Ramos (cell line): ENCODE measurements around the gene NAAA.
"Not testable (repeated sequence)": the region's sequence is repeated elsewhere in the genome, so short reads cannot be mapped to it uniquely, and the experiment has no call there.

Experiments used
- in situ Hi-C: fragments of 300-500 bp; cut with MboI; formaldehyde crosslinking; loops from one replicate; pipeline ENCODE4 v1.14.3; 2022; ENCODE audit warnings: low sequenced_read_pairs; ENCODE audit not compliant: unreplicated experiment

NAAA gene

GRCh38 chr4:75940692-75941253 is at the start of gene NAAA:
Gene NAAA, minus strand, starts transcription at chr4:75941013. Its CDS starts 64 bp downstream, at chr4:75940949.
- in situ Hi-C loops: no loop called here

DNA sequence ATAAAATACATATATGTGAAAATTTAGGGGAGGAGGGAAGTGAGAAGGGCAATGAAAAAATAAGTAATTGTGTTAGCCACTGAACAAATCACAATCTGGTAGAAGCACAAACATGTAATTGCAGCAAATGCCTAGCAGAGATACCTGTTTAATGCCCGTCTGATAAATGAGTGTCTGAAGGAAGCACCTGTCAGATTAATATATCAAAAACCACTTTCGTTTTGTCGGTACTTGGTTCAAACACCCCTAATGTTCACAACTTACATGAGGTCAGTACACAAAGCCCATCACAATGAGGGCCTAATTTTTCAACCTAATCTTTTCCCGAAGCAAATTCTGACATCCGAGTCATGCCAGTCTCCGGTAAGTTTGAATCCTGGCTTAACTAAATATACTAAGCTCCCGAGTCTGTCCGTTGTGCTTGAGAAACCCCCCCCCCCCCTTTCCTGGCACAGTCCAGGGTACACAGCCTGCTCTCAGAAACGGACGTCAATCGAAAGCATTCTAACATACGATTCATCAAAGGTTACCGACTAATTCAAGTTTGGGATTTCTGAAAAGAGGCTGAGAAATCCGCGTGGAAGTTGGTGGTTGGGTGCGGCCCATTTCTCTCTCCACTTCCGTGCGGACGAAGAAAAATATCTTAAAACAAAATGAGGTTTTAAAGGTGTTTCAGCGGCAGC is 49.2 kb upstream of the NAAA start:
- in situ Hi-C loops: no loop called here

DNA sequence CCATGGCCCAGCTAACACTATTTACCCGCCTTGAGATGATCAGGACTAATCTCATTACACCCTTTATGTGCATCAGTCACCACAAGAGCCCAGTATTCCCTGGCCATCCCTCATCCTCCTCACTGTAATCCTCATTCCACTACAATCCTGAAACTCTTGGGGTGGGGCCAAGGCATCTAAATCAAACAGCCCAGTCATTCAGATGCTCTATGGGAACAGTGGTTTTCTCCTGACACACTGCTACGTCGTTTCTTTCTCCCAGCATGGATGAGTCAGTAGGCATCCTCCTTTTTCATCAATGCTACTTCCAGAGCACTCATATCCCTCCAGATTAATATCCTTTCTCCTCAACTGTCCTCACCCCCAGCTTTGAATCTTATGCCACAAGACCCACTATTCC is 44.3 kb upstream of the NAAA start:
- in situ Hi-C loops: no loop called here

DNA sequence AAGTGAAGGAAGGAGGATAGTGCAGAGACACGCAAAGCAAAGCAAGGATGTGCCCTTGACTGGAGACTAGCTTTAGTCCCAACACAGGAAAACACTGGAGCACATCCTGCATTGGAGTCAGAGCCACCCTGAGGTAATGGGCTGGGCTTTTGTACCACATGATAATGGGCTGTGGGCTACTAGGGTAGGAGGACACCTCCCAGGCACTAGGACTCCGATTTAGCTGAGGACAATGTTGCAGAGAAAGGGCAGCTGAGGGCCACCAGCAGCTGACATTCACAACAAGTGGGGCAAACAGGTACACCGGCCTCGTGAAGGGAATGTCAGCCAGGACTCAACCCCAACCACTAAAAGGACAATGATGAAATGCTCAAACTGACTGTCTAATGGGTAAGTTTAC is 39.8 kb upstream of the NAAA start:
- in situ Hi-C loops: no loop called here

DNA sequence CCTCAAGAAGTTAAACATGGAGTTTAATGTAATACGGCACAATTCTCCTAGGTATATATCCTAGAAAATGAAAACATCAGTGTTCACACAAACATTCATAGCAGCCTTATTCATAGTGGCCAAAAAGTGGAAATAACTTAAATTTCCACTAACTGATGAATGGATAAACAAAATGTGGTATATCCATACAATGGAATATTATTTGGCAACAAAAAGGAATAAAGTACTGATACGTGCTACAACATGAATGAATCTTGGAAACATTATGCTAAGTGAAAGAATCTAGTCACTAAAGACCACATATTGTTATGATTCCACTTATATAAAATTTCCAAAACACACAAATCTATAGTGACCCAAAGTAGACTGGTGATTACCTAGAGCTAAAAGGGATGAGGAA is 35.4 kb upstream of the NAAA start:
- in situ Hi-C loops: no loop called here

GRCh38 chr4:75973766-75974165 is 33.0 kb upstream of the NAAA start:
- in situ Hi-C loops: no loop called here

DNA sequence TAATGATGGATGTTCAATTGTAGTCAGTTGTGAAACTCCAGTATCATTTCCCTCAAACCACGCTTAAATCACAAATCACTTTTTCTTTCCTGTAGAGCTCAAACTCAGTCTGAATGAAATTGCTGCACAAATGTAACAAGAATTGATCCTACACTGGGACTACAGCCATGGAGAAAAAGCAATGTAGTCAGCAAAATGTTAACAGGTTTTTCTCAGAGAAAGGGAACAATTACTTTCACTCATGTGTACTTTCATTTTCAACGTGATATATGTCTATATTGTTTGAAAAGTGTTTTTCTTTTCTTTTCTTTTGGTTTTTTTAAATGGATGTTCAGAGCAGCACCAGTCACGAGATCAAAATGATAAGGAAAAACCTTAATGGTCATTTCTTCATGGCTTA is 27.3 kb upstream of the NAAA start:
- in situ Hi-C loops: no loop called here

DNA sequence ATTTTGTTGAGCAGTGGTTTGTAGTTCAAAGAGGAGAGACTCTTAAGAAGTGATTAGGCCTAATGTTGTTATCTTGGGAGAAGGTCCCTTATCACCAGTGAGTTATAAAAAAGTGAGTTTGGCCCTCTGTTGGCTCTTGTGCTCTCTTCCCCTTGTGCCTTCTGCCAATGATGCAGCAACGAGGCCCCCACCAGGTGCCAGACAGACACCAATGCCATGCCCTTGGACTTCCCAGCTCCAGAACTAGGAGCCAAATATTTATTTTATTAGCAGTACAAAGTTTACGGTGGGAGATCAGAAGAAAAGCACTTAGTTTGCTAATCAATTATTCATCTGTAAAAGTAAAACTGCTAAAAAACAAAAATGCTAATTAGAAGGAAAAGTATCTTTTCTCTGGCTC is 22.7 kb upstream of the NAAA start:
- in situ Hi-C loops: no loop called here

- in situ Hi-C loops: not testable (repeated sequence)
Measured at GRCh38 chr4:75962072-75962471, 21.3 kb upstream of the NAAA start.

DNA sequence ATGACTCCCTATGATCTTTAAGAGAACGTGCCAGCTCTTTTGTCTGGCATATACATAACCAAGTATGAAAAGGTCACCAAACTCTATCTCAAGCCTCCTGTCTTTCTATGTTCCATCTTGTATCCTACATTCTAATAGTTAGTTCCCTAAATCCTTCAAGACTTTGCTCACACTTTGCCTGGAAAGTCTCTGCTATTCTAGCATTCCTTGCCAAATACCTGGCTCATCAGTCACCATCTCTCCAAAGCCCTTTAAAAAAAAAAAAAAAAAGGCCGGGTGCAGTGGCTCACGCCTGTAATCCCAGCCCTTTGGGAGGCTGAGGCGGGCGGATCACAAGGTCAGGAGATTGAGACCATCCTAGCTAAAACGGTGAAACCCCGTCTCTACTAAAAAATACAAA is 17.7 kb upstream of the NAAA start:
- in situ Hi-C loops: not testable (repeated sequence)

- in situ Hi-C loops: not testable (repeated sequence)
Measured at GRCh38 chr4:75954811-75955210, 14.0 kb upstream of the NAAA start.

- in situ Hi-C loops: no loop called here
Measured at GRCh38 chr4:75953509-75953908, 12.7 kb upstream of the NAAA start.

GRCh38 chr4:75950213-75950815 is 9.5 kb upstream of the NAAA start:
- in situ Hi-C loops: no loop called here

GRCh38 chr4:75948822-75949444 is 8.1 kb upstream of the NAAA start:
- in situ Hi-C loops: no loop called here

GRCh38 chr4:75939890-75940691 is 722 bp downstream of the NAAA start:
- in situ Hi-C loops: no loop called here

- in situ Hi-C loops: no loop called here
Measured at GRCh38 chr4:75935628-75936027, 5.2 kb downstream of the NAAA start.

DNA sequence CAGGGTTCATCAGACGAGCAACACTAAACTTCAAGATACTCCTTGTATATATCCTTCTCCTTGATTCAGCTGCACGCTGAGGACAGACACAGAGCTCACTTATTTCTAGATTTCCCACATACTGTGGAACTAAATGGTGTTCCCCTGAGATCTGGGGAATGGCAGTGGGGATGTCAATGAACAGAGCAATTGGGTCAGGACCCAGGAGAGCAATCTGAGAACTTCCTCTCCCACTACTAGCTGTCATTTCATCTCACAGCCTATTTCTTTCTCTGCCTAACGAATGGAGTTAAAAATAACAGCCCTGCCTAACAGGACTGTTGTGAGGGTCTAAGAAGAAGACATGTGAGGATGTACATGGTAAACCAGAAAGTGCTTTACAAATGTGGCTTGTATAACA is 10.7 kb downstream of the NAAA start:
- in situ Hi-C loops: no loop called here

DNA sequence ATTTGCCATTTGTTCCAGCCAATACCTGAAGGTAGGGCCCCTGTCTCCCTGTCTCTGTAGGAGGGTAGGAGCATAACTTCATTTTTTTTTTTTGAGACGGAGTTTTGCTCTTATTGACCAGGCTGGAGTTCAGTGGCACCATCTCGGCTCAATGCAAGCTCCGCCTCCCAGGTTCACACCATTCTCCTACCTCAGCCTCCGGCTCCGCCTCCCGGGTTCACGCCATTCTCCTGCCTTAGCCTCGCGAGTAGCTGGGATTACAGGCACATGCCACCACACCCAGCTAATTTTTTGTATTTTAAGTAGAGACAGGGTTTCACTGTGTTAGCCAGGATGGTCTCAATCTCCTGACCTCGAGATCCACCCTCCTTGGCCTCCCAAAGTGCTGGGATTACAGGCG is 15.9 kb downstream of the NAAA start:
- in situ Hi-C loops: not testable (repeated sequence)

- in situ Hi-C loops: no loop called here
Measured at GRCh38 chr4:75924309-75924827, 16.4 kb downstream of the NAAA start.

GRCh38 chr4:75922588-75922987 is 18.2 kb downstream of the NAAA start:
- in situ Hi-C loops: no loop called here
